SH-SY5Y (cell line): ENCODE results near the gene TOP1.

ENCODE experiments used
- GATA2 ChIP-seq: IDR thresholded peaks from 2 replicates; pipeline ENCODE4 v1.6.1; 2011; ENCODE audit warnings: mild to moderate bottlenecking, low read depth, low read length
- GATA3 ChIP-seq: IDR thresholded peaks from 2 replicates; pipeline ENCODE4 v1.6.1; 2011; ENCODE audit warnings: low read depth, mild to moderate bottlenecking, low read length, moderate library complexity

TOP1 gene

GRCh38 chr20:41110930-41111577, 82.4 kb downstream of the TOP1 start:
- TF ChIP-seq GATA3, result no peak
- TF ChIP-seq GATA2, result no peak

GRCh38 chr20:41111578-41111951, 82.9 kb downstream of the TOP1 start:
- no peak for TF ChIP-seq GATA3
- no peak for TF ChIP-seq GATA2

- TF ChIP-seq GATA3, result no peak
- TF ChIP-seq GATA2, result no peak
Observed at GRCh38 chr20:41116282-41116956, 87.8 kb downstream of the TOP1 start.

GRCh38 chr20:41118632-41119031, 90.0 kb downstream of the TOP1 start:
- no peak for TF ChIP-seq GATA3
- TF ChIP-seq GATA2, result no peak

- no peak for TF ChIP-seq GATA3
- TF ChIP-seq GATA2, result no peak
Observed at GRCh38 chr20:41119614-41120561, 91.3 kb downstream of the TOP1 start.

GRCh38 chr20:41121399-41121798, 92.8 kb downstream of the TOP1 start:
- TF ChIP-seq GATA3 (no peak), GATA2 (no peak)

GRCh38 chr20:41123631-41124030, 95.0 kb downstream of the TOP1 start:
- TF ChIP-seq GATA2, result no peak
- TF ChIP-seq GATA3, result no peak

- TF ChIP-seq GATA3 (no peak), GATA2 (no peak)
Observed at GRCh38 chr20:41124451-41125094, 96.0 kb downstream of the TOP1 start.

GRCh38 chr20:41125530-41126457, 97.2 kb downstream of the TOP1 start:
- TF ChIP-seq GATA2 (no peak), GATA3 (no peak)

GRCh38 chr20:41126719-41127118, 98.1 kb downstream of the TOP1 start:
- TF ChIP-seq GATA2 (no peak), GATA3 (no peak)

- TF ChIP-seq GATA3, result no peak
- TF ChIP-seq GATA2, result no peak
Observed at GRCh38 chr20:41131594-41132387, 103.2 kb downstream of the TOP1 start.

- TF ChIP-seq GATA2 (no peak), GATA3 (no peak)
Observed at GRCh38 chr20:41133709-41134361, 105.2 kb downstream of the TOP1 start.

GRCh38 chr20:41134362-41135186, 106.0 kb downstream of the TOP1 start:
- no peak for TF ChIP-seq GATA3
- TF ChIP-seq GATA2, result no peak
